ENCODE data around the gene PLCB2.

The PLCB2 gene

GRCh38 chr15:40301467-40302179 is 6.1 kb downstream of the PLCB2 start:
- no peak for DNase-seq

DNA sequence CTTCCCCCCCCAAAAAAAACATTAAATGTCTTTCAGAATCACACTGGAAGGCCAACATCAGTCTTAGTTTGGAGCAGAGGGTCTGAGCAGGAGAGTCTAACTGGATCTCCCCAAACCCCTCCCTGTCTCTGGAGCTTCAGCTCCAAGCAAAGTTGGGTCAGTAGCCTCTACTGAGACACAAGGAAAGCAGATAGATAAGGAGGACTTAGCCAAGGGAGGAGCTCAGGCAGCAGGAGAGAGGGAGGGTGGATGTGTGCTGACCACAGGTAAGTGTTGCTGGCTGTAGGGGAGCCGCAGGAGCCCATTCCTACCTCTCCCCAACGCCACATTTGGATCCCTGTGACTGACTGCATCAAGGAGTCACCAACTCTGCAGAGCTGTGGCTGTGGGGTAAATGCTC is 7.0 kb downstream of the PLCB2 start:
- DNase-seq, result no peak

DNA sequence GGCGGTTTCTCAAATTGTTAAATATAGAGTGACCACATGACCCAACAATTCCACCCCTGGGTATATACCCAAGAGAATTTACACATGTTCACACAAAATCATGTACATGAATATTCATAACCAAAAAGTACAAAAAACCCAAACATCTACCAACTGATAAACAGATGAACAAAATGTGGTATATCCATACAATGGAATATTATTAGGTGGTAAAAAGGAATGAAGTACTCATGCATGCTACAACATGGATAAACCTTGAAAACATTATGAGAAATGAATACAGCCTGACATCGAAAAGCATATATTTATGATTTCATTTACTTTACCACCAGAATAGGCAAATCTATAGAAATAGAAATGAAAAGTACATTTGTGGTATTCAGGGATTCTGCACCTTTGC is 7.4 kb downstream of the PLCB2 start:
- DNase-seq, result no peak

- no peak for DNase-seq
Observed at GRCh38 chr15:40298216-40298935, 9.4 kb downstream of the PLCB2 start.

DNA sequence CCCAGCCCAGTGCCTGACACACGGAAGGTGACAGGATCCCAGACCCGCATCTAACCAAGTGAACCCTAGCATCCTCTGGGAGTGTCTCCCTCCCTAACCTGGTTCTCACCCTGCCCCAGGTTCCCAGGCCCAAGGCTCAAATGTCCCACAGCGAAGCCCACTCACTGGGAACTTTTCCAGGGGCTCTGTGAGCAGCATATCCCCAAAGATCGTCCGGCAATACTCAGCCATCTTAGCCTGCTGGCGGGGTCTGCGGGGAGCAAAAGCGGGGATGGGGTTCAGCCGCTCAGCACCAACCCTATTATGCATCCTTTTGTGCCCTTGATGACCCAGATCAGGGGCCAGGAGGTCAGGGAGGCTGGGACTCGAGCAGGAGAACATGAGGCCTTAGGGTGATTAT is 10.4 kb downstream of the PLCB2 start:
- no peak for DNase-seq

DNA sequence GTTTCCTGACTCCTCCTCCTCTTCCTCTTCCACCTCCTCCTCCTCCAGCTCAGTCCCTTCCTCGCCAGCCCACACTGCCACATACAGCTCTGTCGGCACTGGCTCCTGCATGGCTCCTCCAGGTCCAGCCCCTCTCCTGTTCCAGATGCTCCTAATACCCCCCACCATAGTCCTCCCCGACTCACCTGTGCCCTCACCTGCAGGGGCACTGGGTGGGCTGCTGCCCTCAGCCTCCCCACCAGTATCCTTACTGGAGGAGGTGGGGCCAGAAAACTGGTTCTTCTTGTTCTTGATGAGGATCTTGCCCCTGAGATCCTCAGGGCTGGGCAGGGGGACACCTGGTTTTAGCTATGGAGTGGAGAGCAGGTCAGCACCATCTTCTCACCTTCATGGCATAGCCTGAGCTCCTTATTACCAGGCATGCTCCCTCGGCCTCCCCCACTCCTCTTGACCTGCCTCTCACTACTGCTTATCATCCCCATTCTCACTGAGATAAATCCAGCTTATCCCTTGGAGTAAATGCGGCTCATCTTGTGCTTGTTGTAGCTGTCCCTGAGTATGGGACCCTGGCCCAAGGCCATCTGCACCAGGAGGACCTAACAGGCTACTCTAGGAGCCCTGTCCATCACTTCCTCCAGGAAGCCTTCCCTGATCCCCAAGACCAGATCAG is 11.0 kb downstream of the PLCB2 start:
- DNase-seq, result no peak

GRCh38 chr15:40295877-40296560 is 11.7 kb downstream of the PLCB2 start:
- no peak for DNase-seq

DNA sequence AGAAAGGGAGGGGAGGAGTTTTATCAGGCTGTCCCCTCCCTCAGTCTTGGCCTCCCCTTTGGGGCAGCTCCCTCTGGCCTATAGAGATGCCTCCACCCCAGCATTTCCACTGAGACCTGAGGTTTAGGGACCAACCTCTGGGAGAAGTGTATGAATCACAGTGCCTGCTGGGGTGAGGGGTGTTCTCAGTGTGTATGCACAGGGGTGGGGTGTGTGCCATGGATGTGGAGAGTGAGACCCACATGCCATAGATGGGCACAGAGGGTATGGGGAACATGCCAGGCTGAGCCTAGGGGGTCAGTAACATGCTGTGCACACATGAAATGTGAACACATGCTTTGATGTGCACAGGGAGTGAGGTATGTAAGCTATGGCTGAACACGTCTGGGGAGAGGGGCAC is 12.4 kb downstream of the PLCB2 start:
- DNase-seq, result no peak

DNA sequence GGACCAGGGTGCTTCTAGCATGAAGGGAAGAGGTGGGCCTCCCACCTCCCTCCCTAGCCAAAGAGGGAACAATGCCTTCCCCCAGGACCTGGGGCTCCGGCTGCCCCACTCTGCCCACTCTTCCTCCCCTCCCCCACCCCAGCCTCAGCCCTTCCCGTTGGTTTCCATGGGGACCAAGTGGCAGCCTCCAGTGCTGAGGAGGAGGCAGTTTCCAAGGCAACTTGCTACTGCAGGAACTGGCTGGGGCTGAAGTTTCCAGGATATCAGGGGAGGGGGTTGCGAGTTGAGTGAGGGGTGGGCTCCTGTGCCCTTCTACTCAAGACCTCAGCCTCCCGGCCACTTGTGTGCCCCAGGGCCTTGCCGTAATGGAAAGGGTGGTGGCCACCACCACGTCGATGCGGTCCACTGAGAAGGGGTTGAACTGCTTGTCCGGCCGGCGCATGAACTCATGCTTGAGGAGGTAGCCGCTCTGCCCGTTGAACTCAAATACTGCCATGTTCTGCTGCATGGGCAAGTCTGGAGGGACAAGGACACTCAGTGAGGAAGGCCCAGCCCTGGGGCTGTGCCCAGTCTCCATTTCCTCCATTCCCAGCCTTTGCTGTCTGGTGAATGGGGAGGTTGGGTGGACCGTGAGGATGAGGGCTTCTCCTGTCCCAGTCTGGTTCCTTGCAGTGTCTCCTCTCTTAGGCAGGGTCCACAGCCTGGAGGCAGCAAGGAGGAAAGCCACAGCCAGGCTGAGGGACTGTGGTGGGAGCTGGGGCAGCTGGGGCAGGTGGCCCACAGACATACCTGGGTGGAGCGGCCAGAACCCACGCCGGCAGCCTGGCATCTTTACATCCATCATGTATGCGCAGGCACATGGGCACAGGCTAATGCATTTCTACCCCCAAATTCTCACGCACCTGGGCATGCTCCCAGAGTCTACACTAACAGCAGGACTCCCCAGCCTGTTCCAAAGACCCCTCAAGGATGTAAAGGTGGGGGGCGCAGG is 13.5 kb downstream of the PLCB2 start:
- no peak for DNase-seq

- DNase-seq, result no peak
Observed at GRCh38 chr15:40293006-40293405, 14.7 kb downstream of the PLCB2 start.

DNA sequence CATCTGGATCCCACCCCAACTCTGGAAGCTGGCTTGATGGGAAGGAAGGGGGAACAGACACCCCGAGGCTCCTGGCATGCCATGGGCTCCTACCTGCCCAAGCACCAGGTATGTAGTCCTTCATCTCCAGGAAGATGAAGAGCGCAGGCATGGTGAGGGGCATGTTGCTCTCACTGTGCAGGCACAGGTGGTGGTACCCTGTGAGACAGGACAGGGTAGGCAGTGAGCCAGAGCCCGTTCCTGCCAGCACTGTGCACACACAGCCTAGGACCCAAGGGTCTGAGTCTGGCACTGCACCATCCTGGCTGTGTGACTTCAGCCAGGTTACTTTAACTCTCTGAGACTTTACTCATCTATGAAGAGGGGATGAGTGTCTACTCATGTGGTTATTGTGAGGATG is 15.5 kb downstream of the PLCB2 start:
- no peak for DNase-seq

DNA sequence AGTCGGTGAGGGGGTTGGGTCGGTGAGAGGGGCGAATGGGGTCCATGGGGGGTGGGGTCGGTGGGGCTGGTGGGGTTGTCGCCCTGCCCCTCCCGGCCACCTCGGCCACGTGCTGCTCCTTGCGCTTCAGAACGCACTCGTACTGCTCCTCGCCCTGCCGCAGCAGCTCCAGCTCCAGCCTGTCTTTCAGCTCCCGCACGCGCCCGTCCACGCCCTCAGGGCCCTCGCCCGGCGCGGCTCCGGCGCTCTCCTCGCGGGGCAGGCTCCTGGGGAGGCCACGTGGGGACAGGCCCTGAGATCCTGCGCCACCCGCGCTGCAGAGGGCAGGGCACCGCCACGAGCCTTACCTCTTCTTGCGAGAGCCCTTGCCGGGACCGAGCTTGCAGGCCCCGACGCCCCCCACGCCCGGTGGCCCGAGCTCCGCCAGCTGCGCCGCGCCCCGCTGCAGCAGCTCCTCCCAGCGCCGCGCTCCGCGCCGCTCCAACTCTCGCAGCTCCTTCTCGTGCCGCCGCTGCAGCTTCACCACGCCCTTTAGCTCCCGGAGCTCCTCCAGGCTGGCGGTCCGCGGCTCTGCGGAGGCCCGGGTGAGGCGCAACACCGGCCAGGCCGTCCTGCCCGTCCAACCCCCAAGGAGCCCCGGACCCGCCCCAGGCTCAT is 16.7 kb downstream of the PLCB2 start:
- DNase-seq, result no peak

DNA sequence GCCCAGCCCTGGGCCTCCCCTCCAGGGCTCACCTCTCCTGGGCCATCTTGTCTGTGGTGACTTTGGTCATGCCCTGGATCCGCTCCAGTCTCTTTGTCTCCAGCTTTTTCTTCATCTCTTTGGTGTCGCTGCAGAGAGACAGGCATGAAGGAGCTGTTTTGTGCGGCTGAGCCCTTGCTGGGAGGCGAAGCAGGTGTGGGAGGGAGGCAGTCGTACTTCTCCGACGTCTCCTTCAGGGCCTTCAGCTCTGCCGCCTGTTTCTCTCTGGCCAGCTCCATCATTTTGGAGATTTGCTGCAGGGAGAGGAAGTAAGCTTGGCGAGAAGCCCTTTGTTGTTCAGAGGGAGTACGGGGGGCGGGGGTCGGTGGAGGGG is 17.2 kb downstream of the PLCB2 start:
- no peak for DNase-seq

- DNase-seq, result no peak
Observed at GRCh38 chr15:40289140-40289775, 18.5 kb downstream of the PLCB2 start.

GRCh38 chr15:40287968-40288367 is 19.8 kb downstream of the PLCB2 start:
- no peak for DNase-seq

- no peak for DNase-seq
Observed at GRCh38 chr15:40287505-40287904, 20.2 kb downstream of the PLCB2 start.

DNA sequence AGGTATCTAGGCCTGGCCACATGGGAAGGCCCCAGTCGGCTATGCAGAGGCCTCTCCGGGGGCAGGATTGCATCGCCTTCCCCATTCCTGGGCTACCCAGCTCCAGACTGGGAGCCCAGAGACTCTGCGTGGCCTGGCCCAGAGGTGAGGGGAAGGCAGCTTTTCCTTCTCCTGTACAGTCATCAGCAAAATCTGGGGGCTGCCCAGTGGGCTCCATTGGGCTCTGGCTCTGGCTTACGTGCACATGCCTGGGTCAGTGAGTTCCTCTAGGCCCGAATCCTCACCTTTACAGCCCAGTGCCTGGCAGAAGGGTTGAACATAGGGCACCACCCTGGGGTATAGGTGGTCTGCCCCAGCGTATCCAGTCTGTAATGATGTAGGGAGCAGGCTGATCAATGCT is 20.9 kb downstream of the PLCB2 start:
- DNase-seq, result no peak

DNA sequence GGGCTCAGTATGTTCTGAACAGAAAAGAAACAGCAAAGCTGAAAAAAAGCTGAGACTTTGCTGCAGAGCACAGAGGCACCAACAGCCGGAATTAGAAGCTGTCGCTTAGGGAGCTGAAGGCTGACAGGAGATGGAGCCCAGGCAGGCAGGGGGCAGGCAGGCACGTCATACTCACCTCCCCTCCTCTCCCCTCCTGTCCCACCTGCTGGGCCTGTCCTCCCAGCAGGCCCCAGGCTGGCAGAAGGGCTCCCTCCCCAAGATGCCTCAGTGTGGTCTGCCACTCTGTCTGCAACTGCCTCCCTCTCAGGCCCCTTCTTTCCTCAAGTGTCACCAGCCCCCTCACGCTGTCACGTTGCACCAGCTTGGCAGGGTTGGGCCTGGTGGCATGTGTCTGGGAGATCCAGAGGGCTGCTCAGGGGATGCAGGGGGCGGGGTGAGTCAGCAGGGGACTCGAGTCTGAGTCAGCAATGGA is 21.6 kb downstream of the PLCB2 start:
- DNase-seq, result no peak

GRCh38 chr15:40285554-40286011 is 22.2 kb downstream of the PLCB2 start:
- DNase-seq, result no peak

DNA sequence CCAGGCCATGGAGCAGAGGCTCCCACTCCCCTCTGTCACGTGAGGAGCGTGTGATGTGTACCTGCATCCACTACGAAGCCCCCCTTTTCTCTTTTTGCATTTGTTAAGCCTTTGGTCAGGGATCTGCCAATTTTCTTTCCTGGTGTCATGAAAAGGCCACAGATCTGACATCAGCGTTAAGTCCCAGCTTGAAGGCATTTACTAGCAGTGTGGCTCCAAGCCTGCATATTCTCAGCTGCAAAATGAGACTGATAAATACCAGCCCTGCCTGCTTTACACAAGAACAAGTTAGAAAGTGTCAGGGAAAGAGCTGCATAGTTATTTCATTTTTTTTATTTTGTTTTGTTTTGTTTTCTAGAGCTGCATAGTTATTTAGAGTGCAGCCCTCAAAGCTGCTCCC is 22.6 kb downstream of the PLCB2 start:
- DNase-seq, result no peak

Measured in CD4-positive, alpha-beta T cell treated with Interleukin-6 for 4 hours (primary cell).